OCI-LY1 (cell line): ENCODE measurements around the gene PIP4K2B.

ENCODE experiments used
- EZH2 ChIP-seq: fragments of 200-600 bp; sonication (generic), shearing (Covaris generic); IDR thresholded peaks from 2 replicates; pipeline ENCODE4 v1.8.0; 2017; ENCODE audit warnings: borderline replicate concordance, mixed run types, mild to moderate bottlenecking, antibody characterized with exemption, low read length, moderate library complexity, mixed read lengths
- TF ChIP-seq, protein P1 (sequence below): fragments of 200-600 bp; sonication (generic), shearing (Covaris generic); IDR thresholded peaks from 2 replicates; pipeline ENCODE4 v1.5.1; 2017; ENCODE audit warnings: mild to moderate bottlenecking, antibody characterized with exemption, low read length, moderate library complexity, mixed read lengths

DNA sequence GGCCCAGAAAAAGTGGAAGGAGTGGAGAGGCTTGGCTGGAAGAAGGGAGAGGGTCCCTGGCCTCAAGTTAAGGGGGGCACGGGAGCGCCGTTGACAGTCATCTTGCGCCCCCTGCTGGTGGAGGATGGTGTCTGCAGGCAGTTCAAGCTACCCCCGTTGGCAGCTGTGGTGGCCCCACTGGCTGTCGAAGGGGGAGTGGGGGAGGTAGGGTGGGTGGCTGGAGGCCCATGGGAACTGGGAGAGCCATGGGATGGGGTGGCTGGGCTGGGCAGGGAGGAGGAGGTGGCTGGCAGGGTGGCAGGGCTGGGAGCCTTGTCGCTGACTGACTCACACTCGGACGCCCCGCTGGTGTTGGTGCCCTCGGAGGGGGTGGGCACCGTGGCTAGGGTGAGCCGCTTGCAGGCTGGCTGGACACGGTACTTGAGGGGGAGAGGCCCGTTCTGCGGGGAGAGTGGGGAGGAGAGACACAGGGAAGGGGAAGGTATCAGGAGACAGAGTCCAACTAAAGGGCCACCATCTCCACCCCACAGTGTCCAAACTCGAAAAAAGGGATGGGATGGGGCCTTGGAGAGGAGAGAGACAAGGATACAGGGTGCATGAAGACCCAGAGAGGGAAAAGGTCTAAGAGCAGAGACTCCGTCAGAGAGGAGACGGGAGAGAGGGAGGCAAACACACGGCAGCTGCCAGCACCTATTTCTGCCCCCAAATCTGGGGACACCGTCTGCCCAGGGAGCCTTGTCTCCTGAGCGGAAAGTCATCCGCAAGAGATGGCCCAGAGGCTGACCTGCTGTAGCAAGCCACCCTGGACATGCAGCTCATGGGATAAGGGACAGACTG lies 64.0 kb downstream of the PIP4K2B start:
- TF ChIP-seq, protein P1, sequence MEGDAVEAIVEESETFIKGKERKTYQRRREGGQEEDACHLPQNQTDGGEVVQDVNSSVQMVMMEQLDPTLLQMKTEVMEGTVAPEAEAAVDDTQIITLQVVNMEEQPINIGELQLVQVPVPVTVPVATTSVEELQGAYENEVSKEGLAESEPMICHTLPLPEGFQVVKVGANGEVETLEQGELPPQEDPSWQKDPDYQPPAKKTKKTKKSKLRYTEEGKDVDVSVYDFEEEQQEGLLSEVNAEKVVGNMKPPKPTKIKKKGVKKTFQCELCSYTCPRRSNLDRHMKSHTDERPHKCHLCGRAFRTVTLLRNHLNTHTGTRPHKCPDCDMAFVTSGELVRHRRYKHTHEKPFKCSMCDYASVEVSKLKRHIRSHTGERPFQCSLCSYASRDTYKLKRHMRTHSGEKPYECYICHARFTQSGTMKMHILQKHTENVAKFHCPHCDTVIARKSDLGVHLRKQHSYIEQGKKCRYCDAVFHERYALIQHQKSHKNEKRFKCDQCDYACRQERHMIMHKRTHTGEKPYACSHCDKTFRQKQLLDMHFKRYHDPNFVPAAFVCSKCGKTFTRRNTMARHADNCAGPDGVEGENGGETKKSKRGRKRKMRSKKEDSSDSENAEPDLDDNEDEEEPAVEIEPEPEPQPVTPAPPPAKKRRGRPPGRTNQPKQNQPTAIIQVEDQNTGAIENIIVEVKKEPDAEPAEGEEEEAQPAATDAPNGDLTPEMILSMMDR: peak; percentile 90
- TF ChIP-seq EZH2: no peak
